HG03064 (cell line): ENCODE measurements around the gene KCNJ2.

ENCODE experiments used
- ATAC-seq: cut with Tn5 transposase; IDR thresholded peaks from one replicate; pipeline ENCODE4 v1.9.1; 2021; ENCODE audit warnings: low read depth; ENCODE audit not compliant: unreplicated experiment

The KCNJ2 gene

DNA sequence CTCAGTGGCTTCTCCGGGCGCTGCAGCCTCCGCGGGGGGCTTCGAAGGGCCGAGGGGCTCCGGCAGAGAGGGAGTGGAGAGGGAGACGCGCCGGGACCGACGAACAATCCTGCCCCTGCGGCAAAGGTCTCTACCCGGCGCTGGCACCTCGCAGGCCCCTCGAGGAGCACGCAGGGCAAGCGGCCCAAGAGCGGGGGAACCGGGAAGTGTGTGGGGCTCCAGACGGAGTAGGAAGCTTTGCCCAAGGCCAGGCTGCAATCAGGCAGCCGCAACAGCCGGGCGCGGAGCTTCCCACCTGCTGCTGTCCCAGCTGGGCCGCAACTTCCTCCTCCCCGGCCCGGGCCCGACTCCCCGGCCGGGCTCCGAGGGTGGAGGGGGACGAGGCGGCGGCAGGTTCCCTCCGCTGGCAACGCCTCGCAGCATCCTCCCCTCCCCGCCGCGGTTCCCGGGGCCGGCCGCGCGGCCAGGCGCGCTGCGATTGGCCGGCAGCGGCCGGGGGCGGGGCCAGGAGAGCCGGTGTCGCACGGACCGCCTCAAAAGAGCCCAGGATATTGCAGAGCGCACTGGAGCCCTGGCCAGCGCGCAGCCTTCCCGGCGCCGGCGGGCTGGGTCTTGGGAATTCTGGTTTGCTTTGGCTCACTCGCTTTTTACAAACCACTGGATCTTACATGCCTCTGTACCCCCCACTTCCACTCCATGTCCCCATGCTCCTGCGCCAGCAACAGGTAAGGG, at the start of gene KCNJ2:
Gene KCNJ2, plus strand, starts transcription at position 556 of the 732 bp plus-strand sequence. CDS start 5,508 bp downstream, outside the sequence.
- peak; percentile 91 for ATAC-seq

DNA sequence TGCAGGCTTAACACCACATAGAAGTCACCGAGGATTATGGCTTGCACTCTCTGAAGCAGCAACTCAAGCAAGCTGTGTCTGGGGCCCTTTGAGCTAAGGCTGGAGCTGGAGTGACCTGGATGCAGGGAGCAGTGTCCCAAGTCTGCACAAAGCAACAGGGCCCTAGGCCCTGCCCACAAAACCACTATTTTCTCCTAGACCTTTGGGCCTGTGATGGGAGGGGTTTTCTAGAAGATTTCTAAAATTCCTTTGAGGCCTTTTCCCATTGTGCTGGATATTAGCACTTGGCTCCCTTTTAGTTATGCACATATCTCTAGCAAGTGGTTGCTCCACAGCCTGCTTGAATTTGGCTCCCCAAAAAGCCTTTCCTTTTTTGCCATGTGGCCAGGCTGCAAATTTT, 49.8 kb upstream of the KCNJ2 start:
- no peak for ATAC-seq

DNA sequence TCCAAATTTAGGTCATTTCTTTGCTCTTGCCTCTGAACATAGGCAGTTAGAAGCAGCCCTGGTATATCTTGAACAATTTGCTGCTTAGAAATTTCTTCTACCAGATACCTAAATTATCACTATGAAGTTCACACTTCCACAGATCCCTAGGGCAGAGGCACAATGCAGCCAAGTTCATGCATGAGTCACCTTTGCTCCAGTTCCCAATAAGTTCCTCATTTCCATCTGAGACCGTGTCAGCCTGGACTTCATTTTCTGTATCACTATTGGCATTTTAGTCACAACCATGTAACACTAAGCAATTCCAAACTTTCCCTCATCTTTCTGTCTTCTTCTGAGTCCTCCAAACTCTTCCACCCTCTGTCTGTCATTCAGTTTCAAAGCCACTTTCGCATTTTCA, 49.3 kb upstream of the KCNJ2 start:
- no peak for ATAC-seq

DNA sequence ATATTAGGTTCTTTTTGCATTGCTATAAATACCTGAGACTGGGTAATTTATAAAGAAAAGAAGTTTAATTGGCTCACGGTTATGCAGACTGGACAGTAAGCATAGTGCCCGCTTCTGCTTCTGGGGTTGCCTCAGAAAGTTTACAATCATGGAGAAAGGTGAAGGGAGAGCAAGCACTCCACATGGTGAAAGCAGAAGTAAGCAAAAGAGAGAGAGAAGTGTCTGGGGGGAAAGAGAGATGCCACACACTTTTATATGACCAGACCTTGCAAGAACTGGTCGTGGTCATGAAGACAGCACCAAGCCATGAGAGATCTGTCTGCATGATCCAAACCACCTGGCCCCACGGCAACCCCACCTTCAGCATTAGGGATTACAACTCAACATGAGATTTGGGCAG, 48.9 kb upstream of the KCNJ2 start:
- no peak for ATAC-seq

DNA sequence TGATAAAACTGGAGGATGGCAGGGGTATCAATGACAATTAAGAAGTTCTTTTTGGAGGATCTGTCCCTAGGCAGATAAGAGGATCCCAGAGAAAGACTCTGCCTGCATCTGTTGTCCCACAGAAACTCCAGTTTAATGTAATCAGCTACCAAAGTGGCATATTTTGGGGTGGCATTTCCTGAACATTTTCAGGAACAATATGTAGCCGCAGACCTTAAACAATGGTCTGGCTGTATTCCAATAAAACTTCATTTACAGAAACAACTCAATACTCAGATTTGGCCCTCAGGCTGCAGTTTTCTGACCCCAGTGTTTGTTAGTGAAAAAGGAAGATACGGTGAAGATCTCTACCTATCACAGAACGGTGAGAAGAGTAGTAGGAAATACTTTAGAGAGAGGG, 48.2 kb upstream of the KCNJ2 start:
- no peak for ATAC-seq

DNA sequence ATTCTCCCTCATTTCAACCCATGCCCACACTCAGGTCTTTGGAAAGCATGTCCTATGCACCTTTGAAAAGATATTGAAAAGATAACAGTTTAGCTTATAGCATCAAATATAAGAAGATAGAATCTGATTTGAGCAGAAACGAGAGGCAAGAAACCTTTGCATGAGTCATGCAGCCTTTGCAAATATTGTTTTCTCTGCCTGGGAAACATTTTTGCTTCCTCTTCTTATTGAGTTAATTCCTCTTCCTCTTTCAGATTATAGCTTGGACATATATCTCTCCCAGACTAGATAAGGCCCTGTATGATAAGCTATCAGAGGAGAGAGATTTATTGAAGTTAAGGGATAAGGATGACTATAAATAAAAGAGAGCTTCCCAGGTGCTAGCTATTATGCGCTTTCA, 46.1 kb upstream of the KCNJ2 start:
- no peak for ATAC-seq

DNA sequence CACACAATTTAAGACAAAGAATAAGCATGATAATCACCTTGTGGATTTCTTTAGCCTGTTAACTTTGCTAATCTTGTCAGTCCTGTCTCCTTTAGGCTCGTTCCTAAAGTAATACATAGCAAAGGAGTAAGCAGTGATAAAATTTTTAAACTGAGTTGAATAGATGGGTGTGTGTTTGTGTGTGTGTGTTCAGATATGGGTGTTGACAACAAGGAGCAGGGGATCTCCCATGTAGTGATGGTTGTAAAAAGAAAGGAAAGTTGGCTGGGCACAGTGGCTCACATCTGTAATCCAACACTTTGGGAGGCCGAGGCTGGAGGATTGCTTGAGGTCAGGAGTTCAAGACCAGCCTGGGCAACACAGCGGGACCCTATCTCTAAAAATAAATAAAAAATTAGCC, 44.6 kb upstream of the KCNJ2 start:
- no peak for ATAC-seq

DNA sequence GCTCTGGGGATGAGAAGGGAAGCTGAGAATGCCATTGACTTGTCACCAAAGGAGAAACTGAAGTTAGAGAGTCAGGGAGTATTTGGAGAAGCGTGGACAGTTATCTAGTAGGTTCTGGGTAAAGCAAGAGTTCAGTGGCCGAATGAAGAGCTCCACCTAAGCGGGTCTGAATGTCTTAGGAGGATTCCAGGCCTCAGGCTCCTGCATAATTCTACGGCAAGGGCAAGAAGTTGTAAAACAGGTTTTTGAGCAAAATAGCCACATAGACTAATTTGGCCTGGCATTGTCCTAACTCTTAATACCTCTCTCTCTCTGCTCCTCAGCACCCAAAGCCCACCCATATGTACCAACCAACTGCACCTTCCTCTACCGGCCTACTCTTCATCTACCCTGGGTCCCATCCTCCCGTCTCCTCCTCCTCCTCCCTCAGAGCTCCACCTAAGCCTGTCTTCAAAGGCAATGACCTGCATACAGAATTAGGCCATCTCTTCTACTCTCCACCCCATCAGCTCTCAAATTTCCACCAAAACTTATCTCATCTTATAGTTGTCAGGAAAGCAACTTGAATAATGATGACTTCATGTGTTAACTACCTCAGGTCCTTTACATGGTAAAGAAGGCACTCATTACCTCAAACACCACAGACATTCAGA, 42.0 kb upstream of the KCNJ2 start:
- ATAC-seq, result no peak

DNA sequence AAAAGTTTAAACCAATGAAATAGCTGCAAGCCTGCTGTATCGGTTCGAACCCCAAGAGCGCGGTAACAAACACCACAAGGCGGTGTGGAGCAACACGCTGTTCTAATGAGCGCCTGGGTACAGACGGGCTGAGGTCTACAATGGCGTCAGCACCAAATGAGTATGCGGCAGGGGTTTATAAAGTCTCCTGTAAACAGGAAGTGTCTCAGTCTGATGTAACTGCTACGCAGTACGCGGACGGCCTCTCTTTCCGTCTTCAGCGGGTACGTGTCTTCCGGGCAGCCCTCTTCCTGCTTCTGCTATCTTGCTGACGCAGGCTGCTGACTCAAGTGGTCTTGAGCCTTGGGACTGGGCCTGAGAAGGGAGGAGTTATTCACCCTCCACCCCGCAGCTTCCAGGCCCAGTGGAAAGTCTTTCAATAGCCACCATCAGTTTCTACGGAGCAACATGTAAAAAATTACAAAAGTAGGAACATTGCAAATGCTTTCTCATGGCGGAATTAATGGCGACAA, 40.5 kb upstream of the KCNJ2 start:
- ATAC-seq, result no peak

DNA sequence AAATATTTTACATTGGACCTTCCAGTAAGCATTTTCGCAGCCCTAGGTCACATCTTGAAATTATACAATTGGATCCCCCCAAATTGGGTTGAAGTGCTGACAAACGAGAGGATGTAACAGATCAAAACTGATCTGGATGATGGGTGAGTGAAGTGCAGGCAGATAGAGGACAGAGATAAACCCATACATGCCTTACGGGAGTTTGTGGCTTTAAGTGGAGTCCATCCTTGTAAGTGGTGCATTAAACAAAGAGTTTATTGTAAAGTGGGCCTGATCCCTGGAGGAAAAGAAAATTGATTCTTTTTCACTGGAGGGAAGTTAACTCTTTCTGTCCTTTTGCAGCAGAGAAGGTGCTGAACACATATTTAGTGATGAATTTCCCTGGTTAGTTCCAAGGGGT, 39.0 kb upstream of the KCNJ2 start:
- no peak for ATAC-seq

DNA sequence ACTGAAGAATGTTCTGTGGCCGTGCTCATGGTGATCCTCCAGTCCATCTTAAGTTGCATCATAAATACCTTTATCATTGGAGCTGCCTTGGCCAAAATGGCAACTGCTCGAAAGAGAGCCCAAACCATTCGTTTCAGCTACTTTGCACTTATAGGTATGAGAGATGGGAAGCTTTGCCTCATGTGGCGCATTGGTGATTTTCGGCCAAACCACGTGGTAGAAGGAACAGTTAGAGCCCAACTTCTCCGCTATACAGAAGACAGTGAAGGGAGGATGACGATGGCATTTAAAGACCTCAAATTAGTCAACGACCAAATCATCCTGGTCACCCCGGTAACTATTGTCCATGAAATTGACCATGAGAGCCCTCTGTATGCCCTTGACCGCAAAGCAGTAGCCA, 36.8 kb upstream of the KCNJ2 start:
- no peak for ATAC-seq

DNA sequence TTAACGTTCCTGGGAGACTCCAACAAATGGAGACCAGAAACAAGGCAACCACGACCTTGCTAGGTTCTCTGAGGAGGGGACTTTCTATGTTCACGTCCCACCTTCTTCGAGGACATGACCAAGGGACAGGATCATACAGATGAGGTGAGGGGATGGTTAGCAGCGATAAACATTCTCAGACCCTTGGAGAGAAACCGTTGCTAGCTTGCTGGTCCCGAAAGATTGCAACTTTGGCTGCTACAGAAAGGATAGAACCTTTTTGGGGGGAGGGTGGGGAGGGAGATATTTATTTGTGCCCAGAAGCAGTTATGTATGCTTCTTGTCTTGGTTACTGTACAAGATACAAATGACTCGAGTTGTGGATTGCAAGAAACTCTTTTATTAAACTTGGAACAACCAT, 35.3 kb upstream of the KCNJ2 start:
- ATAC-seq, result no peak

DNA sequence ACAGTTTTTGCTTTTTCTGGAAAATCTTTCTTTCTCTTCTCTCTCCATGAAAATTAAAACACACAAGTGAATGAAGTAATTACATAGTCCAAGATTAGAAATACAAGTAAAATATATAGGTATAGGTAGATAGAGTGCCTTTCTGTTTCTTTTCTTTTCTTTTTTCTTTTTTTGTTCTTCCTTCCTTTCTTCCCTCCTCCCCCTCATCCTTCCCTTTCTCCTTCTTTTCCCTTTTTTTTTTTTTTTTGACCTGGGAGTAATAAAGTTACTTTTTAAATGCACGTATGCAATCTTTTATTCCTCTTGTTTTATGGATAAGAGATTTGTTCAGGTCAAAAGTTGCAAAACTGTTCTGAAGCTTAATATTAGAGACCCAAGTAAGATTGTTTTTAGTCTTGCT, 34.6 kb upstream of the KCNJ2 start:
- ATAC-seq, result no peak

DNA sequence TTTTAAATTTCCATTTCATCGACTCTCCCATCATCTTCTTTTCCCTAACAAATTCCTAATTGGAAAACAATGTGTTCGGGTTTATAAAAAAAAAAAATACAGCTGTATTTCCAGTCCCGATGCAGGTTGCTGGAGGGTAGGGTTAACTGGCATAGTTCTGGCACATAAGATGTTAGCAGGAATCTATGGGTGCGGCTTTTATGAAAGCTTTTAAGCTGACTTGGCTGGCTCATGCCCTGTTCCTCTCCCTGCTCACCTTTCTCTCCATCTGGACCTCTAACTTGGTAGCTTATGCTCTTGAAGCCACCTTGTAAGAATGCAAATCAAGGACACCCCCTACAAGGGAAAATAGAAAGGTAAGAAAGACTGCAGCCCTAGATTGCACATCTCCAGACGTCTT, 33.2 kb upstream of the KCNJ2 start:
- ATAC-seq, result no peak

DNA sequence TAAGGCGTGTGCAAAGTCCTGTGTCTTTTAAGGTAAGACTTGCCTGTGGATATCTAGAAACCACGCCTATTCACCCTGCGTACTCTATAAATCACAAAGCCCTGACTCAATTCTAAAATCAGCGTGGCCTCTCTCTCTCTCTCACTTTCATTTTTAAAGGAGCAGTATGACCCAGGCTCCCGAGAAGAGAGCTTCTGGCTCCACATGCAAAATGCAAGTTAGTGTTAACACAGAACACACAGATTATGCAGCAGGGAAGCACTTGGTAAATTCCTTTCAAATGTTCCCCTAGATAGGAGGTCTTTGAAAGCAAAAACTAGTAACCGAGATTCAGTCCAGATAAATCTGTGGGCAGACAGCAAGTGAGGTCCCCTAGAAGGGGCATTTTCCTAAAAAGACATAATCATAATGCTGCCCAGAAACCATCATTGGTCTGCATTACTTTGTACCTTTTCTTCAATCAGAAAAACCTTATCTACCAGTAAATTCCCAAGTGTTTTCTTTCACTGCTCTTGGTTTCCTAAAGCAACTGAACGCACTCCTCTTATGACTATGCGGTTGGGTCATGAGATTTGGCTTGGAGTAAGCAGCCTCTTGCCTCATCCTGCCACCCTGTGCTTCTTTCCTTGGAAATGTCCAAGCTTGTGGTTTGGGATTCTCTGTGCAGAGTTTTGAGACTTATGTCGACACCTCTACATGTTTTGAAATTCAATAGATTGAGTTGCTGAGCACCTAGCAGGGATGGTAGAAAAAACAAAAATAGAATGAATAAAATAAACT, 31.7 kb upstream of the KCNJ2 start:
- peak; percentile 100 for ATAC-seq

DNA sequence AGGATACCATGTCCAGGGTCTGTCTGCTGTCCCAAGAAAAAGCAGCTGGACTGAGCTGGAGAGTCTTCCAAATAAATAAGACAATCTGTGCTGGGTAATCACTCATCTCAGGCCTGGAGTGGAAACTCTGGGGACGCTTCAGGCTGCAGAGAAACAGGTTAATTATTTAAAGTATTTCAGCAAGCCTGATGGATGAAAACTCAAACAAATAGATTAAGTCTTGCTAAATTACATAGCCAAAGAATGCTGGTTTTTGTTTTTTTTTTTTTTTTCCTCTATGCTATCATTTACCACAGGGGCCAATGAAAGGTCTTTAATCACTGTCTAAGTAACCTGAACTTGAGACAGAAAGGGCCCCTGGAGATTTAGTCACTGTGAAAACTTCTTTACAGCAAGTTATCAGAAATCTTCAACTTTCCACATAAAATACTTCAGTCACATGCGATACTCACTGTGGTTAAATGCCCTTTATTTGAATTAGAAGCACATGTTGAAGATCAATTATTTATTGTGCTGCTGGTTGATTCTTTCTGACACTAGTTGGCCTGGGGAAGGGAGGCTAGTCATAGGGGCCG, 31.0 kb upstream of the KCNJ2 start:
- ATAC-seq, result no peak

DNA sequence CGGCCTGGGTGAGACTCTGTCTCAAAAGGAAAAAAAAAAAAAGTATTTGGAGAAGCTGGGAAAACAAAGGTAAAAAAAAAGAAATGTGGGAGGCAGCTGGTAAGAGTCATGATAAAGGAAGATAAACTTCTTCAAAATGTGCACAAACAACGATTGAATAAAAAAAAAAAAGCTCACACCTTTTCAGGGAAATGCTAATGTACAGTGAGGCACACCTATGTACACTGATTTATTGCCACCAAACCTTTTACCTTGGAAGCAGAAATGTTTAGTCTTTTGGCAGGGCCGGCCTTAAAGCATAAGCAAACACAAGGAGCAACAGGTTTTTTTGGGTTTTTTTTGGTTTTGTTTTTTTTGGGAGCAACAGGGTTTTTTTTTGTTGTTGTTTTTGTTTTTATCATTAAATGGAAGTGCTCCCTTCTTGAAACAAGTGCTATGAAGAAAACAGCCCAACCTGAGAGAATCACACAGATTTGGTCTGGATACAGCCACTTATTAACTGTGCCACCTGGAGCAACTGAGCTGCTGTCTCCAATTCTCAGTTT, 29.8 kb upstream of the KCNJ2 start:
- ATAC-seq, result no peak

DNA sequence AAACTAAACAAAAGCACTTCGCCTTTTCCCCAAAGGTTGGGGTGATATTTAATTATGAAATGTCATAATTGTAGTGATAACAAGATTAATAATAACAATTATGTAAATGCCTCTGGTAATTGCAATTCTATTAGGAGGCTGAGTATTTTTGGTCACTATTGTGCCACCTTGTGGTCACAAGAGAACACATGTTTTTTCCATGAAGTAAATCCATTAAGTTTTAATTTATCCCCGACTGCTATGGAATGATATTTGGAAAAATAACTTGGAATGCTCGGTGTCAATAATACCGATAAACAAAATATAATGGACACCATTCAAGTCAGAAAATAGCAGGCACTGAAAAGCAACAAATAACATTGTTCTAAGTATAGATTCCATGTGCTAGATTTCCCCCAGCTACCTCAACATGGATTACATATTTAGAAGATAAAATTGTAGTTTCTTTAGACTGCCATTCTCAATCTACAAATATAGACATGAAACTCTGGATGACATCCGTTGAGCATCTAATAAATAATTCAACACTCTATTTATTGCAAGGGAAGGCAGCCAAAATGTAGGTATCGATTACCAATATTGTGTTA, 25.0 kb upstream of the KCNJ2 start:
- ATAC-seq, result no peak

DNA sequence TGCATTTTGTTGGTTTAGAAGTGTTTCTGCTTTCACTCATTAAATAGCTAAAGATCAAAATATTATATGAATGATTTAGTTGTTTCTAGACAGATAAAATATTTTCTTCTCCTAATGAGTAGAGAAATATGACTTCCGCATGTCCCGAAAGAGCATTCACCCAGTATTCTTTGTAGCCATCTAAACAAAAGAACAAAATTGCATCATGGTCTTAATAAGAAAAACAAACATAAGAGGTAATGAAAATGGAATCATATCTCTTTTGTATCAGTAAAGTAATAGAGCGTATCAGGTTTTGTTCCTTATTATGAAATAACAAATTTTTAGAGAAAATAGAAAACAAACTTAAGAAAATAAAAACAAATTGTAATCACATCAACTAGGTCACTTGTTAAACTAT, 16.1 kb upstream of the KCNJ2 start:
- no peak for ATAC-seq

DNA sequence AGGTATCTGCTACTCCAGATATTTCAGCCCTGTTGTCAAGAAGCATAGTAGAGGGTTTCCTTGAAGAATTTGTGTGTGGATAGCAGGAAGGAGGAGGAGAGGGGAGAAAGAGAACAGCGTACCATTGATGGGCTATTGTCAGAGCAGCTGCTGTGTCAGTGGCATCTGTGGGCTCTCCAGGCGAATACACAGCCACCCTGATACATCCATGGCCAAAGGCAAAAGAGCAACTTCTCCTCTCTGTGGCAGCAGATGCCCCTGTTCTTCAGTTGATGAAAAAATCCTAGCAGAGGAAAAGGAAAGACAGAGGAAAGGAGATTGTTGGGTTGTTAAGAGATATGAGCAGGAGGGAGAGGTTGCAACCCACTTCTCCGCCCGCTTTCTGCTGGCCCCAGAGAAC, 12.2 kb upstream of the KCNJ2 start:
- ATAC-seq, result no peak
